HUDEP-2 (cell line): ENCODE data around the gene SMAD4.
"Not testable (repeated sequence)": the region's sequence is repeated elsewhere in the genome, so short reads cannot be mapped to it uniquely, and the experiment has no call there.

ENCODE experiments used
- DNase-seq, 76 experiments: peaks; one replicate each; lab custom pipeline; 2025; ENCODE audit not compliant: unreplicated experiment in 76 of 76; lab: John Stamatoyannopoulos, UW

SMAD4 gene

GRCh38 chr18:51066273-51066672 is 36.3 kb downstream of the SMAD4 start:
- no peak for DNase-seq

- no peak for DNase-seq
Observed at GRCh38 chr18:51068105-51068504, 38.1 kb downstream of the SMAD4 start.

- no peak for DNase-seq
Observed at GRCh38 chr18:51069885-51070284, 39.9 kb downstream of the SMAD4 start.

GRCh38 chr18:51070545-51070944 is 40.5 kb downstream of the SMAD4 start:
- no peak for DNase-seq

GRCh38 chr18:51072586-51073313 is 42.7 kb downstream of the SMAD4 start:
- DNase-seq: no peak

GRCh38 chr18:51074605-51075004 is 44.6 kb downstream of the SMAD4 start:
- DNase-seq: no peak

GRCh38 chr18:51076503-51076902 is 46.5 kb downstream of the SMAD4 start:
- no peak for DNase-seq

GRCh38 chr18:51077217-51077616 is 47.2 kb downstream of the SMAD4 start:
- no peak for DNase-seq

- DNase-seq: peak in 1 of 76 experiments; percentile 1
Observed at GRCh38 chr18:51078026-51078425, 48.0 kb downstream of the SMAD4 start.

GRCh38 chr18:51082571-51083267 is 52.7 kb downstream of the SMAD4 start:
- no peak for DNase-seq

- DNase-seq: no peak
Observed at GRCh38 chr18:51083398-51083797, 53.4 kb downstream of the SMAD4 start.

- no peak for DNase-seq
Observed at GRCh38 chr18:51088410-51088809, 58.4 kb downstream of the SMAD4 start.

GRCh38 chr18:51089691-51090090 is 59.7 kb downstream of the SMAD4 start:
- DNase-seq: no peak

GRCh38 chr18:51091270-51091669 is 61.3 kb downstream of the SMAD4 start:
- DNase-seq: no peak

GRCh38 chr18:51092117-51092516 is 62.1 kb downstream of the SMAD4 start:
- DNase-seq: no peak

GRCh38 chr18:51092967-51093366 is 63.0 kb downstream of the SMAD4 start:
- not testable (repeated sequence) for DNase-seq

- no peak for DNase-seq
Observed at GRCh38 chr18:51097021-51097822, 67.2 kb downstream of the SMAD4 start.

GRCh38 chr18:51098082-51098481 is 68.1 kb downstream of the SMAD4 start:
- no peak for DNase-seq

GRCh38 chr18:51098513-51098912 is 68.5 kb downstream of the SMAD4 start:
- no peak for DNase-seq

- peak in 7 of 76 experiments; percentile 1 to 53 (median 20) for DNase-seq
Observed at GRCh38 chr18:51100385-51101120, 70.5 kb downstream of the SMAD4 start.

GRCh38 chr18:51107082-51107481 is 77.1 kb downstream of the SMAD4 start:
- no peak for DNase-seq
